ENCODE measurements around the gene C1QB.

- TF ChIP-seq CTCF (IDR thresholded peaks at IDR 0.05; ENCODE audit: low read depth, low read length, missing input control) (no peak), SP1 (IDR thresholded peaks at IDR 0.05) (no peak), REST (IDR thresholded peaks at IDR 0.05) (no peak), HNF4A (conservative IDR thresholded peaks at IDR 0.05) (no peak), JUND (IDR thresholded peaks at IDR 0.05) (no peak), RAD21 (IDR thresholded peaks at IDR 0.05) (no peak), MAX (IDR thresholded peaks at IDR 0.05) (no peak), ATF3 (IDR thresholded peaks at IDR 0.05) (no peak), TAF1 (conservative IDR thresholded peaks at IDR 0.05) (no peak)
Observed at GRCh38 chr1:22618056-22618455, 35.0 kb upstream of the C1QB start.

All from liver (tissue), 3 donors.